Prostate gland (tissue), 2 donors: ENCODE measurements around the gene NEK6.

Source experiments
- POLR2A ChIP-seq: fragments of 450-650 bp; IDR thresholded peaks from one replicate; pipeline ENCODE4 v1.6.1; 2016; ENCODE audit warnings: antibody characterized with exemption, mild to moderate bottlenecking
- POLR2AphosphoS5 ChIP-seq: sonication (generic); formaldehyde crosslinking; IDR thresholded peaks from one replicate; pipeline ENCODE4 v1.6.1; 2017; ENCODE audit warnings: antibody characterized with exemption
- TF ChIP-seq, protein P1 (sequence below), 4 experiments: fragments of 200-600 bp in 2 of 4; fragments of 450-650 bp in 2 of 4; sonication (generic) in 2 of 4; IDR thresholded peaks; 1 replicate in 3 of 4; 2 replicates in 1 of 4; pipeline ENCODE4 v1.5.1; 2016 to 2019; ENCODE audit warnings: antibody characterized with exemption in 4 of 4, mild to moderate bottlenecking in 2 of 4, moderate library complexity in 2 of 4

DNA sequence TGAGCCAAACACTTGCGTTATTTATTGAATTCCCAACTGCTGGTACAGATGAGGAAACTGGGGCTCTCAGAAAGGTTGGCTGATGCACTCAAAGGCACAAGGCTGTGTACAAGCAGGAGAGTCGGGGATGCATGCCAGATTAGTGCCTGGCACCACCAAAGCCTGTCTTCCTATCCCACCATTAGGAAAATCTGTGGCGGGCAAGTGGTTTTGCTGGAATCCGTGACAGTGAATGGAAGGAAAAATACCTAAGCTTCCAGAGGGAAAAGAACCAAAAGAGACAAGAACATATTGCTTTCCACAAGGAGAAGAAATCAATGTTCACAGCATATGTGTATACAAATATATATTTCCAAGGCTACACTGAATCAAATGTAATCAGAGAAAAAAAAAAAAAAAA, 106.4 kb downstream of the NEK6 start:
- TF ChIP-seq, protein P1, sequence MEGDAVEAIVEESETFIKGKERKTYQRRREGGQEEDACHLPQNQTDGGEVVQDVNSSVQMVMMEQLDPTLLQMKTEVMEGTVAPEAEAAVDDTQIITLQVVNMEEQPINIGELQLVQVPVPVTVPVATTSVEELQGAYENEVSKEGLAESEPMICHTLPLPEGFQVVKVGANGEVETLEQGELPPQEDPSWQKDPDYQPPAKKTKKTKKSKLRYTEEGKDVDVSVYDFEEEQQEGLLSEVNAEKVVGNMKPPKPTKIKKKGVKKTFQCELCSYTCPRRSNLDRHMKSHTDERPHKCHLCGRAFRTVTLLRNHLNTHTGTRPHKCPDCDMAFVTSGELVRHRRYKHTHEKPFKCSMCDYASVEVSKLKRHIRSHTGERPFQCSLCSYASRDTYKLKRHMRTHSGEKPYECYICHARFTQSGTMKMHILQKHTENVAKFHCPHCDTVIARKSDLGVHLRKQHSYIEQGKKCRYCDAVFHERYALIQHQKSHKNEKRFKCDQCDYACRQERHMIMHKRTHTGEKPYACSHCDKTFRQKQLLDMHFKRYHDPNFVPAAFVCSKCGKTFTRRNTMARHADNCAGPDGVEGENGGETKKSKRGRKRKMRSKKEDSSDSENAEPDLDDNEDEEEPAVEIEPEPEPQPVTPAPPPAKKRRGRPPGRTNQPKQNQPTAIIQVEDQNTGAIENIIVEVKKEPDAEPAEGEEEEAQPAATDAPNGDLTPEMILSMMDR (IDR thresholded peaks at IDR 0.05) = no peak
- TF ChIP-seq POLR2A (no peak), POLR2AphosphoS5 (no peak)
